ENCODE results near the gene KCTD13. TPM values are rescaled to one million over a fixed set of nuclear protein-coding genes. Genes with fewer than 3 reads are reported as not detected.
"Not testable (repeated sequence)": the region's sequence is repeated elsewhere in the genome, so short reads cannot be mapped to it uniquely, and the experiment has no call there.

The KCTD13 gene
- total and polyA plus RNA-seq, 5 experiments from 2014 or later: 5.4 to 75.9 (median 10.0) TPM

- H3K4me3 Mint-ChIP-seq: no peak overlapping the region
- ATAC-seq (no peak), DNase-seq (no peak)
- peaks cover 0 to 48% (median 2%) of the 10 kb centered on the region in 3 donors for H3K36me3 Mint-ChIP-seq
- H3K27ac Mint-ChIP-seq: peak overlapping the region in 2 of 10 donors; percentile 25 to 27
- no peaks in the 10 kb centered on the region for H3K9me3 Mint-ChIP-seq
- peaks cover 0 to 4% (median 0%) of the 10 kb centered on the region in 4 donors for H3K4me1 Mint-ChIP-seq
- POLR2A ChIA-PET: interaction anchor here (0.5 to 1.4 kb wide), 2 partner anchors 13 to 59 kb away, joined by 3 to 7 read pairs; partner anchors contain the start of gene ASPHD1
- H3K27me3 Mint-ChIP-seq: no peaks in the 10 kb centered on the region
Observed at GRCh38 chr16:29913514-29913913, 12.5 kb downstream of the KCTD13 start.

GRCh38 chr16:29912087-29912486 is 13.9 kb downstream of the KCTD13 start:
- POLR2A ChIA-PET: interaction anchor here (0.6 kb wide), 1 partner anchor 26 kb away, joined by 3 read pairs; no protein-coding TSS in a partner anchor
- ATAC-seq: no peak
- peak overlapping the region in 1 of 10 donors; percentile 64 for H3K27ac Mint-ChIP-seq

GRCh38 chr16:29911676-29912010 is 14.4 kb downstream of the KCTD13 start:
- Mint-ChIP-seq H3K9me3 (no peaks in the 10 kb centered on the region), H3K4me1 (peaks cover 0 to 4% (median 0%) of the 10 kb centered on the region in 4 donors), H3K4me3 (no peak overlapping the region), H3K27me3 (no peaks in the 10 kb centered on the region), H3K27ac (no peak overlapping the region), H3K36me3 (peaks cover 0 to 43% (median 2%) of the 10 kb centered on the region in 3 donors)
- POLR2A ChIA-PET: interaction anchor here (0.6 kb wide), 1 partner anchor 25 kb away, joined by 3 read pairs; no protein-coding TSS in a partner anchor
- no peak for DNase-seq
- ATAC-seq: no peak

More at GRCh38 chr16:29912087-29912486, 13.9 kb downstream of the KCTD13 start:
- no peak for DNase-seq
- Mint-ChIP-seq H3K36me3 (peaks cover 0 to 44% (median 2%) of the 10 kb centered on the region in 3 donors), H3K4me1 (peaks cover 0 to 4% (median 0%) of the 10 kb centered on the region in 4 donors), H3K4me3 (no peak overlapping the region), H3K9me3 (no peaks in the 10 kb centered on the region), H3K27me3 (no peaks in the 10 kb centered on the region)

- H3K4me3 Mint-ChIP-seq: no peak overlapping the region
- H3K9me3 Mint-ChIP-seq: no peaks in the 10 kb centered on the region
- H3K4me1 Mint-ChIP-seq: peaks cover 0 to 4% (median 0%) of the 10 kb centered on the region in 4 donors
- ATAC-seq: no peak
- no peak for DNase-seq
- peaks cover 0 to 41% (median 2%) of the 10 kb centered on the region in 3 donors for H3K36me3 Mint-ChIP-seq
- H3K27me3 Mint-ChIP-seq: no peaks in the 10 kb centered on the region
- H3K27ac Mint-ChIP-seq: no peak overlapping the region
- POLR2A ChIA-PET: no interaction called here
Observed at GRCh38 chr16:29910819-29911675, 15.0 kb downstream of the KCTD13 start.

- not testable (repeated sequence) for H3K4me1 Mint-ChIP-seq, H3K27me3 Mint-ChIP-seq, ATAC-seq, DNase-seq, H3K27ac Mint-ChIP-seq, H3K9me3 Mint-ChIP-seq, H3K4me3 Mint-ChIP-seq
- H3K36me3 Mint-ChIP-seq: peaks cover 0 to 29% (median 2%) of the 10 kb centered on the region in 3 donors
- POLR2A ChIA-PET: interaction anchor here (0.7 kb wide), 1 partner anchor 409 kb away, joined by 4 read pairs; no protein-coding TSS in a partner anchor
Observed at GRCh38 chr16:29909851-29910250, 16.2 kb downstream of the KCTD13 start.

GRCh38 chr16:29909391-29909790 is 16.6 kb downstream of the KCTD13 start:
- Mint-ChIP-seq H3K36me3 (peaks cover 0 to 25% (median 2%) of the 10 kb centered on the region in 3 donors), H3K4me3 (no peak overlapping the region), H3K27me3 (no peaks in the 10 kb centered on the region), H3K4me1 (peaks cover 0 to 4% (median 0%) of the 10 kb centered on the region in 4 donors), H3K27ac (peak overlapping the region in 1 of 10 donors; percentile 22), H3K9me3 (no peaks in the 10 kb centered on the region)
- DNase-seq (no peak), ATAC-seq (no peak)
- POLR2A ChIA-PET: interaction anchor here (0.9 to 1.5 kb wide), 2 partner anchors 10 to 52 kb away, joined by 3 read pairs; partner anchors contain the start of genes SEZ6L2 and TMEM219

- no peaks in the 10 kb centered on the region for H3K9me3 Mint-ChIP-seq
- no peak for ATAC-seq
- H3K36me3 Mint-ChIP-seq: peaks cover 0 to 20% (median 2%) of the 10 kb centered on the region in 3 donors
- H3K4me3 Mint-ChIP-seq: no peak overlapping the region
- no peak overlapping the region for H3K27ac Mint-ChIP-seq
- peaks cover 0 to 2% (median under 1%) of the 10 kb centered on the region in 4 donors for H3K4me1 Mint-ChIP-seq
- POLR2A ChIA-PET: interaction anchor here (0.7 to 1.5 kb wide), 3 partner anchors 9 to 766 kb away, joined by 3 read pairs; partner anchors contain the start of genes SEZ6L2 and TMEM219
- no peak for DNase-seq
- no peaks in the 10 kb centered on the region for H3K27me3 Mint-ChIP-seq
Observed at GRCh38 chr16:29908719-29909220, 17.3 kb downstream of the KCTD13 start.

- DNase-seq (no peak), ATAC-seq (no peak)
- Mint-ChIP-seq H3K27ac (peak overlapping the region in 1 of 10 donors; percentile 85), H3K4me3 (no peak overlapping the region), H3K27me3 (no peaks in the 10 kb centered on the region), H3K4me1 (peaks cover 0 to 6% (median 4%) of the 10 kb centered on the region in 4 donors), H3K9me3 (no peaks in the 10 kb centered on the region), H3K36me3 (peaks cover 0 to 13% (median under 1%) of the 10 kb centered on the region in 3 donors)
- POLR2A ChIA-PET: interaction anchor here (1.5 kb wide), 1 partner anchor 54 kb away, joined by 3 read pairs; the partner anchor contains the start of gene TMEM219
Observed at GRCh38 chr16:29907973-29908372, 18.1 kb downstream of the KCTD13 start.

- POLR2A ChIA-PET: interaction anchor here (0.6 kb wide), 1 partner anchor 1055 kb away, joined by 3 read pairs; no protein-coding TSS in a partner anchor
- Mint-ChIP-seq H3K27ac (peak overlapping the region in 1 of 10 donors; percentile 83), H3K9me3 (no peaks in the 10 kb centered on the region), H3K4me3 (no peak overlapping the region), H3K27me3 (peaks cover 0 to 2% (median 0%) of the 10 kb centered on the region in 5 donors), H3K4me1 (peaks cover 0 to 6% (median 3%) of the 10 kb centered on the region in 4 donors), H3K36me3 (peaks cover 0 to 11% (median 0%) of the 10 kb centered on the region in 3 donors)
- no peak for ATAC-seq
- no peak for DNase-seq
Observed at GRCh38 chr16:29906520-29907244, 19.3 kb downstream of the KCTD13 start.

GRCh38 chr16:29905668-29906067 is 20.4 kb downstream of the KCTD13 start:
- POLR2A ChIA-PET: interaction anchor here (0.7 to 2.1 kb wide), 2 partner anchors 19 to 20 kb away, joined by 6 to 14 read pairs; partner anchors contain the start of gene KCTD13

GRCh38 chr16:29904947-29905346 is 21.1 kb downstream of the KCTD13 start:
- no peak for ATAC-seq
- Mint-ChIP-seq H3K36me3 (peaks cover 0 to 11% (median 0%) of the 10 kb centered on the region in 3 donors), H3K27ac (no peak overlapping the region), H3K4me1 (peaks cover 4 to 15% (median 5%) of the 10 kb centered on the region in 4 donors), H3K4me3 (no peak overlapping the region), H3K27me3 (peaks cover 0 to 2% (median 0%) of the 10 kb centered on the region in 5 donors), H3K9me3 (no peaks in the 10 kb centered on the region)
- POLR2A ChIA-PET: interaction anchor here (0.6 to 2.1 kb wide), 4 partner anchors 20 to 823 kb away, joined by 4 to 14 read pairs (median 5); partner anchors contain the start of gene KCTD13
- no peak for DNase-seq

More at GRCh38 chr16:29905668-29906067, 20.4 kb downstream of the KCTD13 start:
- H3K27ac Mint-ChIP-seq: no peak overlapping the region
- H3K27me3 Mint-ChIP-seq: peaks cover 0 to 2% (median 0%) of the 10 kb centered on the region in 5 donors
- no peaks in the 10 kb centered on the region for H3K9me3 Mint-ChIP-seq
- peaks cover 1 to 10% (median 4%) of the 10 kb centered on the region in 4 donors for H3K4me1 Mint-ChIP-seq
- no peak for DNase-seq
- H3K36me3 Mint-ChIP-seq: peaks cover 0 to 11% (median 0%) of the 10 kb centered on the region in 3 donors
- no peak overlapping the region for H3K4me3 Mint-ChIP-seq
- ATAC-seq: no peak

- no peak for DNase-seq
- peak overlapping the region in 1 of 10 donors; percentile 33 for H3K27ac Mint-ChIP-seq
- no peak for ATAC-seq
- H3K9me3 Mint-ChIP-seq: no peaks in the 10 kb centered on the region
- peaks cover 6 to 19% (median 7%) of the 10 kb centered on the region in 4 donors for H3K4me1 Mint-ChIP-seq
- peaks cover 0 to 11% (median 0%) of the 10 kb centered on the region in 3 donors for H3K36me3 Mint-ChIP-seq
- POLR2A ChIA-PET: interaction anchor here (2.1 kb wide), 1 partner anchor 22 kb away, joined by 14 read pairs; the partner anchor contains the start of gene KCTD13
- peak overlapping the region in 3 of 10 donors; percentile 26 to 50 (median 31) for H3K4me3 Mint-ChIP-seq
- peaks cover under 1 to 6% (median 3%) of the 10 kb centered on the region in 5 donors for H3K27me3 Mint-ChIP-seq
Observed at GRCh38 chr16:29903590-29903989, 22.4 kb downstream of the KCTD13 start.
